ENCODE data around the gene ABHD17A.

The ABHD17A gene

GRCh38 chr19:1841209-1841924 is 43.9 kb downstream of the ABHD17A start:
- DNase-seq (ENCODE audit: insufficient read length, low spot score) (no peak), FAIRE-seq (no peak)

- FAIRE-seq (no peak), DNase-seq (ENCODE audit: insufficient read length, low spot score) (no peak)
Observed at GRCh38 chr19:1840541-1841115, 44.7 kb downstream of the ABHD17A start.

GRCh38 chr19:1839658-1840540 is 45.4 kb downstream of the ABHD17A start:
- FAIRE-seq = no peak
- no peak for DNase-seq (ENCODE audit: insufficient read length, low spot score)

GRCh38 chr19:1837625-1838105 is 47.6 kb downstream of the ABHD17A start:
- peak; percentile 64 for FAIRE-seq
- peak; percentile 94 for DNase-seq (ENCODE audit: insufficient read length, low spot score)

- DNase-seq (ENCODE audit: insufficient read length, low spot score) = no peak
- FAIRE-seq = no peak
Observed at GRCh38 chr19:1837222-1837565, 48.1 kb downstream of the ABHD17A start.

- no peak for DNase-seq (ENCODE audit: insufficient read length, low spot score)
- FAIRE-seq = no peak
Observed at GRCh38 chr19:1836458-1837221, 48.7 kb downstream of the ABHD17A start.

- FAIRE-seq = no peak
- DNase-seq (ENCODE audit: insufficient read length, low spot score) = no peak
Observed at GRCh38 chr19:1833540-1833939, 51.8 kb downstream of the ABHD17A start.

GRCh38 chr19:1832046-1832663 is 53.1 kb downstream of the ABHD17A start:
- no peak for DNase-seq (ENCODE audit: insufficient read length, low spot score)
- FAIRE-seq = no peak

GRCh38 chr19:1830978-1831377 is 54.3 kb downstream of the ABHD17A start:
- FAIRE-seq = no peak
- DNase-seq (ENCODE audit: insufficient read length, low spot score) = no peak

GRCh38 chr19:1830568-1830967 is 54.7 kb downstream of the ABHD17A start:
- FAIRE-seq (no peak), DNase-seq (ENCODE audit: insufficient read length, low spot score) (no peak)

GRCh38 chr19:1829958-1830357 is 55.3 kb downstream of the ABHD17A start:
- DNase-seq (ENCODE audit: insufficient read length, low spot score) = no peak
- FAIRE-seq = no peak

GRCh38 chr19:1828279-1829238 is 56.7 kb downstream of the ABHD17A start:
- DNase-seq (ENCODE audit: insufficient read length, low spot score) = no peak
- no peak for FAIRE-seq

GRCh38 chr19:1827566-1828278 is 57.6 kb downstream of the ABHD17A start:
- no peak for DNase-seq (ENCODE audit: insufficient read length, low spot score)
- FAIRE-seq = no peak

Data from GM19239 (cell line).